ENCODE measurements around the gene TXLNG. TPM values are rescaled to one million over a fixed set of nuclear protein-coding genes. Genes with fewer than 3 reads are reported as not detected.

The TXLNG gene
- total and polyA plus RNA-seq, 2 donors (not counting 3 experiments of a cell fraction or from before 2014, with no cell fraction given) = 6.8 to 7.6 TPM

DNA sequence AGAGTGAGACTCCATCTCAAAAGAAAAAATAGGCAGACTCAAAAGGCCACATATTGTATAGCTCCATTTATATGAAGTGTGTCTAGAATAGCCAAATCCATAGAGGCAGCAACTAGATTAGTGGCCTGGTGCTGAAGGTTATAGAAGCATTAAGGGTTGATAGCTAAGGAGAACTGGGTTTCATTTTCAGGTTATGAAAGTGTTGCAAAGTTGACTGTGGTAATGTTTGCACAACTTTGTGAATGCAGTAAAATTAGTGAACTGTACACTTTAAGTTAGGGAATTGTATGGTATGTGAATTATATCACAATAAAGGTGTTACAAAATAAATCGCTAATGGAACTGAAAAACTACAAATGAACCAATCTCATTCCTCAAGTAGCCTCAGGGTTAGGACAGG is 28.3 kb downstream of the TXLNG start:
- Histone ChIP-seq H3K9me3 (replicated peaks; ENCODE audit: control insufficient read depth, insufficient read depth, low read length) (no peaks in the 10 kb centered on the region), H3K27ac (ENCODE audit: insufficient read depth, low read depth, low read length) (no peak overlapping the region), H3K36me3 (ENCODE audit: control insufficient read depth in 2 of 2, extremely low read depth in 1 of 2, insufficient read depth in 2 of 2, low read length in 2 of 2) (no peaks in the 10 kb centered on the region), H4K20me1 (replicated peaks; ENCODE audit: control insufficient read depth, extremely low read depth, insufficient read depth, low read length) (no peaks in the 10 kb centered on the region), H3K4me3 (replicated peaks in 1 of 3; ENCODE audit: insufficient read depth in 1 of 3, low read depth in 1 of 3, low read length in 3 of 3) (no peak overlapping the region), H3K9ac (replicated peaks; ENCODE audit: extremely low read depth, insufficient read depth, low read length) (no peak overlapping the region), H3K79me2 (ENCODE audit: control insufficient read depth, insufficient read depth, low read length) (peaks cover 7% of the 10 kb centered on the region), H3K9me1 (replicated peaks; ENCODE audit: control insufficient read depth, extremely low read depth, insufficient read depth, low read length) (no peaks in the 10 kb centered on the region), H2AFZ (ENCODE audit: low read depth, low read length) (no peak overlapping the region), H3K4me2 (ENCODE audit: insufficient read depth, low read length) (no peak overlapping the region), H3K4me1 (ENCODE audit: control insufficient read depth, extremely low read depth, insufficient read depth, low read length) (no peaks in the 10 kb centered on the region), H3K27me3 (ENCODE audit: control insufficient read depth in 2 of 2, insufficient read depth in 2 of 2, low read length in 2 of 2) (no peaks in the 10 kb centered on the region)
- ChIA-PET POLR2A (no interaction called here), CTCF (no interaction called here)
- TF ChIP-seq, protein P1, sequence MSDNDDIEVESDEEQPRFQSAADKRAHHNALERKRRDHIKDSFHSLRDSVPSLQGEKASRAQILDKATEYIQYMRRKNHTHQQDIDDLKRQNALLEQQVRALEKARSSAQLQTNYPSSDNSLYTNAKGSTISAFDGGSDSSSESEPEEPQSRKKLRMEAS (IDR thresholded peaks at IDR 0.05; ENCODE audit: insufficient read depth, insufficient read length) = no peak
- no peak for TF ChIP-seq JUN (IDR thresholded peaks at IDR 0.05; ENCODE audit: borderline replicate concordance, insufficient read depth, insufficient read length, low read depth)
- TF ChIP-seq GATA2 (IDR thresholded peaks at IDR 0.05; ENCODE audit: insufficient read depth, insufficient read length, low read depth, low read length) = no peak
- intact Hi-C loops (cut with micrococcal nuclease) = no loop called here
- no TSS peak for BruUV-seq (replicated peaks)
- DNase-seq (ENCODE audit: low read depth, low spot score) = no peak
- no peak for FAIRE-seq
- dilution Hi-C loops (cut with MboI; ENCODE audit: extremely low pct_ligation_motif_present, low sequenced_read_pairs) = no loop called here

DNA sequence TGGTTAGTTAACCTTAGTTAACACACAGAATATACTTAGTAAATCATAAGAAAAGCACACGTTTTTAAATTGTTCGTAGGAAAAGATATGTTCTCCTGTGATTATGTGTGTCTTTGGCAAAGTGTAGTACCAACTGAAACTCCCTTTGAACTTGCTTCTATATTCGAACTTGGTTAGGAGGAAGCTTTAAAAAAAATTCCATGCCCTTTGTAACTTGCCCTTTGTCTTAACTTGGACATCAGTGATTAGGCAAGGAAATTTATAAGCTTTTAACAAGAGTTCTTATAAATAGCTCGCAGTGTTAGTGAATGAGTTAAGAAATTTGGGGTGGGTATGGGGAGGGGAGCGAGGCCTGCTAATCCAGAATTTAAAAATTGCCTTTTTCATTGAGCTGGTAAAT is 33.4 kb downstream of the TXLNG start:
- intact Hi-C loops (cut with micrococcal nuclease) (loop anchor here (10.0 kb wide), 1 partner anchor 775 kb away; no protein-coding TSS in a partner anchor), dilution Hi-C loops (cut with MboI; ENCODE audit: extremely low pct_ligation_motif_present, low sequenced_read_pairs) (no loop called here)
- BruUV-seq (replicated peaks) = no TSS peak
- TF ChIP-seq FOS (IDR thresholded peaks at IDR 0.05; ENCODE audit: borderline replicate concordance, insufficient read depth, low read length) (no peak), EZH2 (IDR thresholded peaks at IDR 0.05; ENCODE audit: borderline replicate concordance, low read depth, low read length, severe bottlenecking) (no peak), CTCF (IDR thresholded peaks at IDR 0.05; ENCODE audit: extremely low read depth in 1 of 2, insufficient read depth in 1 of 2, low read depth in 1 of 2, low read length in 2 of 2) (no peak), POLR2AphosphoS5 (IDR thresholded peaks at IDR 0.05; ENCODE audit: insufficient read depth, low read depth, low read length) (no peak), POLR2A (IDR thresholded peaks at IDR 0.05; ENCODE audit: low read depth, low read length) (no peak), MYC (IDR thresholded peaks at IDR 0.05; ENCODE audit: low read depth, low read length) (no peak), JUN (IDR thresholded peaks at IDR 0.05; ENCODE audit: borderline replicate concordance, insufficient read depth, insufficient read length, low read depth) (no peak), GATA2 (IDR thresholded peaks at IDR 0.05; ENCODE audit: insufficient read depth, insufficient read length, low read depth, low read length) (no peak)
- TF ChIP-seq, protein P1 (IDR thresholded peaks at IDR 0.05; ENCODE audit: insufficient read depth, insufficient read length) = no peak
- H3K79me2 ChIP-seq (ENCODE audit: control insufficient read depth, insufficient read depth, low read length) = no peaks in the 10 kb centered on the region
- H3K9me1 ChIP-seq (replicated peaks; ENCODE audit: control insufficient read depth, extremely low read depth, insufficient read depth, low read length) = no peaks in the 10 kb centered on the region
- H3K4me3 ChIP-seq (replicated peaks in 1 of 3; ENCODE audit: insufficient read depth in 1 of 3, low read depth in 1 of 3, low read length in 3 of 3) = no peak overlapping the region
- H4K20me1 ChIP-seq (replicated peaks; ENCODE audit: control insufficient read depth, extremely low read depth, insufficient read depth, low read length) = no peaks in the 10 kb centered on the region
- H3K36me3 ChIP-seq (ENCODE audit: control insufficient read depth in 2 of 2, extremely low read depth in 1 of 2, insufficient read depth in 2 of 2, low read length in 2 of 2) = no peaks in the 10 kb centered on the region
- no peak overlapping the region for H2AFZ ChIP-seq (ENCODE audit: low read depth, low read length)
- ChIA-PET POLR2A (interaction anchor here (0.5 kb wide), 1 partner anchor 8 kb away, joined by 5 read pairs; no protein-coding TSS in a partner anchor), CTCF (interaction anchor here (1.3 to 1.6 kb wide), 3 partner anchors 9 to 227 kb away, joined by 3 to 6 read pairs (median 5); no protein-coding TSS in a partner anchor)
- no peak overlapping the region for H3K9ac ChIP-seq (replicated peaks; ENCODE audit: extremely low read depth, insufficient read depth, low read length)
- FAIRE-seq (no peak), DNase-seq (ENCODE audit: low read depth, low spot score) (no peak)
- no peaks in the 10 kb centered on the region for H3K9me3 ChIP-seq (replicated peaks; ENCODE audit: control insufficient read depth, insufficient read depth, low read length)
- peaks cover 10% of the 10 kb centered on the region for H3K4me1 ChIP-seq (ENCODE audit: control insufficient read depth, extremely low read depth, insufficient read depth, low read length)
- H3K27me3 ChIP-seq (ENCODE audit: control insufficient read depth in 2 of 2, insufficient read depth in 2 of 2, low read length in 2 of 2) = no peaks in the 10 kb centered on the region
- no peak overlapping the region for H3K27ac ChIP-seq (ENCODE audit: insufficient read depth, low read depth, low read length)
- H3K4me2 ChIP-seq (ENCODE audit: insufficient read depth, low read length) = no peak overlapping the region

All from endothelial cell of umbilical vein (primary cell).